GM19193 (cell line): ENCODE results near the gene TSR1.

Experiments used
- POLR2A ChIP-seq: IDR thresholded peaks from 4 replicates; pipeline ENCODE4 v1.6.1; 2011; ENCODE audit not compliant: insufficient read depth, insufficient read length; ENCODE audit errors: extremely low read depth

The TSR1 gene

DNA sequence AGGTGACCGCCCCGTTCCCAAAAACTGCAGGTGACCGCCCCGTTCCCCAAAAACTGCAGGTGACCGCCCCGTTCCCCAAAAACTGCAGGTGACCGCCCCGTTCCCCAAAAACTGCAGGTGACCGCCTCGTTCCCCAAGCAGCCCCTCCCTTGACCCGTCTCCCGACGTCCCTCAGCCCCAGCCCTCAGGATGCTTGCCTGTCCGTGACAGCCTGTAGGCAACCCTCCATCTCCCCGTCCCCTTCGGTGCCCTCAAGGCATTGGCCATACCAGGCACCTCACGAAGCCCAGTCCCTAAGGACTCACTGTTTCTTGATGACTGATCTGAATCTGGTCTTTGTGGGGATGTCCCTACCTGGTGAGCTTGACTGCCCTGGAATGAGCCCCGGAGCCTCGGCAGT is 26.2 kb upstream of the TSR1 start:
- no peak for TF ChIP-seq POLR2A

DNA sequence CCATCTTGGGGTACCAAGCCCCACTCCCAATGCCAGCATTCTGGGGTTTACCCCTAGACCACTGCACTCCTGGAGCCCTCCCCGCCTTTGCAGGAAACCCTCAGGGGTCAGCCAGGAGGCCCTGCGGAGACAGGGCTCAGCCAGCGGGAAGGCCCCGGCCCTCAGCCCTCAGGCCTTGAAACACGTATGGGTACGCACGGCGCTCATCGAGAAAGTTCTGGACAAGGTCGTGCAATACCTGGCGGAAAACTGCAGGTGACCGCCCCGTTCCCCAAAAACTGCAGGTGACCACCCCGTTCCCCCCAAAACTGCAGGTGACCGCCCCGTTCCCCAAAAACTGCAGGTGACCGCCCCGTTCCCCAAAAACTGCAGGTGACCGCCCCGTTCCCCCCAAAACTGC is 25.8 kb upstream of the TSR1 start:
- TF ChIP-seq POLR2A, result no peak

DNA sequence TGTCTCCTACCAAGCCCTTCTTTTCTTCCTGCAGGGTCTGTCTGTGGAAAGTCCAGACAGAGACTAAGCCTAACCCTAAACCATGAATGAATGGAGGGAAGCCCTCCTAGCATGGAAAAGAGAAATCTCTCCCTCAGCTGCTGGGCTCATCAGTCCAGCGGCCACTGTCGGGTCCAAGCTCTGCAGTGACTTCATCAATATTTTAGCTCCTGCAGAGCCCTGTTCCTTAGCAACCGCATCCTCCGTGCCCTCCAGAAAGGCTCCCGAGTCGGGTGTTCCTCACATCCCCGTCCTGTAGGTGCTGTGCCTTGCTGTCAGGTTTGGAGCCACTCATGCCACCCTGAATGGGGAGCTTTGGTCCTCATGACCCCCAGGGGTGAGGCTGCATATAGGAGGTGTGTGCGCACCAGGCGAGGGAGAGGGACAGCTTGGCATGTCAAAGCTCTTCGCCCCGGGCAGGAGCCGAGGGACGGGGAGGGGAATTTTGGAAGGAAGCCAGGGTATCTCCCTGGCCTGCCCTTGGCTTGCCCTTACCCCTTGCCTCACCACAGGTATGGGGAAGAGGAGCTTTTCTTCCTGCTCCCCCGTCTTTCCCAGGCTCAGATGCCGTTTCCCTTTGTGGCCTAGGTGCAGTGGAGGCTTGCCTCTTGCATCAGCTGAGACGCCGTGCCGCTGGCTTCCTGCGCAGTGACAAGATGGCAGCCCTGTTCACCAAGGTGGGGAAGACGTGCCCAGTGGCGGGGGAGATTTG is 24.9 kb upstream of the TSR1 start:
- no peak for TF ChIP-seq POLR2A

DNA sequence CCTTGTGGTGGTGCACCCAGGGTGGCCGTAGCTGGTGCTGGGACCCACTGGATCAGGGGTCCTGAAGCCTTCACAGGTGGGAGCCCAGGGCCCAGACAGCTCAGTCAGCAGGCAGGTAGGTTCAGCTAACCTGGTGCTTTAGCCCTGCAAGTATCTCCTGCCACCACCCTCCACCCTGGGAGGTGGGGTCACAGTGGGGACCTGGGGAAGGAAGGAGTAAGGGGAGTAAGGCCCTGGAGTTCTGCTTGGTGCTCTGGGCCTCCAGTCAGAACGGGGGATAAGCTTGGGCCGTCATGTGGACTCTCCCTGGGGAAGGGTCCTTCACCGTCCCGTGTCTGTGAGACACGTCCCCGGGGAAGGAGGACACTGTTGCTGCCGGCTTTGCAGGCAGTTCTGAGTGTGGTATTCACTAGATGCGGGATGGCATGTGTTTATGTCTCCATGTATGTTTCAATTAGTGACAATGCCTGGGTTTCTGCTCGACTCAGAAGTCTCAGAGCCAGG is 21.7 kb upstream of the TSR1 start:
- no peak for TF ChIP-seq POLR2A

DNA sequence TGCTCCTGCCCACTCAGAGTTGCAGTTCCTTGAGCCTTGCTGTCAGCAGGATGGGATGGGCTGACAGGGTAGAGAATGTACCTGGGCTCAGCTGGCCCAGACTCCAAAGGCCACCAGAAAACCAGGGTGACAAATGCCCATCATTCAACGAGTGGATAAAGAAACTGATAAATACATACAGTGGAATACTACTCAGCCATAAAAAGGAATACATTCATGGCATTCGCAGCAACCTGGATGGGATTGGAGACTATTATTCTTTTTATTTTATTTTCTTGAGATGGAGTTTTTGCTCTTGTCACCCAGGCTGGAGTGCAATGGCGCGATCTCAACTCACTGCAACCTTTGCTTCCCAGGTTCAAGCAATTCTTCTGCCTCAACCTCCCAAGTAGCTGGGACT is 21.0 kb upstream of the TSR1 start:
- no peak for TF ChIP-seq POLR2A

DNA sequence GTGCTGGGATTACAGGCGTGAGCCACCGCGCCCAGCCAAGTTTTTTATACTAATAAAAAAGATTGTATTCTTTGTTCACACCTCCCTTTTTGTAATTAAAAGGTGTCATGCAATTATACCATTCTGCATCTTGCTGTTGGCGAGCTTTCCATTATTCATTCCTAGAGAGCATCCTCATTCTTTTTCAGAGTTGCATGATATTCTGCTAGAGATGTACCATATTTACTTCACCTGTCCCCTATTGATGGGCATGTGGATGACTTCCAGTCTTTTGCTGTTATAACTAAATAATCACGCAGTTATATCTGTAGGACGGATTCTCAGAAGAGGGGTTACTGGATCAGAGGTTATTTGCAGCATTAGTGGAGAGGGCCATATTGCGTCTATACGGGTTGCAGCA is 18.1 kb upstream of the TSR1 start:
- TF ChIP-seq POLR2A, result no peak

DNA sequence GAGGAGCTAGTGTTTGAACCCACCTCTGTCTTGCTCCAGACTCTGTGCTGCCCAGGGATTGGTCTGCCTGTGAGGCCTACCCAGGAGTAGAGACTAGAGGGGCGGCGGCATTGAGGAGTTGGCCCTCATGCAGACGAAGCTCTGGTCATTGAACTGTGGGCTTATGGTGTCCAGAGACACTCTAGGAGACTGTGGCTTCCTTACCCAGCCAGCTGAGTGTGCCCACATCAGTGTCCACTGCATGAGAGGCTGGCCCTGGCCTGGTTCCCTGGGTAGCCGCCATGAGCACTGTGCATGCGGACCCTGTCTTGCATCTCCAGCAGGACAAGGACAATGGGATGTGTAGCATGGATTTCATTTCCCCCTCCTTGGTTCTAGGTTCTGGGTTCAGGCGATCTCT is 15.0 kb upstream of the TSR1 start:
- no peak for TF ChIP-seq POLR2A

DNA sequence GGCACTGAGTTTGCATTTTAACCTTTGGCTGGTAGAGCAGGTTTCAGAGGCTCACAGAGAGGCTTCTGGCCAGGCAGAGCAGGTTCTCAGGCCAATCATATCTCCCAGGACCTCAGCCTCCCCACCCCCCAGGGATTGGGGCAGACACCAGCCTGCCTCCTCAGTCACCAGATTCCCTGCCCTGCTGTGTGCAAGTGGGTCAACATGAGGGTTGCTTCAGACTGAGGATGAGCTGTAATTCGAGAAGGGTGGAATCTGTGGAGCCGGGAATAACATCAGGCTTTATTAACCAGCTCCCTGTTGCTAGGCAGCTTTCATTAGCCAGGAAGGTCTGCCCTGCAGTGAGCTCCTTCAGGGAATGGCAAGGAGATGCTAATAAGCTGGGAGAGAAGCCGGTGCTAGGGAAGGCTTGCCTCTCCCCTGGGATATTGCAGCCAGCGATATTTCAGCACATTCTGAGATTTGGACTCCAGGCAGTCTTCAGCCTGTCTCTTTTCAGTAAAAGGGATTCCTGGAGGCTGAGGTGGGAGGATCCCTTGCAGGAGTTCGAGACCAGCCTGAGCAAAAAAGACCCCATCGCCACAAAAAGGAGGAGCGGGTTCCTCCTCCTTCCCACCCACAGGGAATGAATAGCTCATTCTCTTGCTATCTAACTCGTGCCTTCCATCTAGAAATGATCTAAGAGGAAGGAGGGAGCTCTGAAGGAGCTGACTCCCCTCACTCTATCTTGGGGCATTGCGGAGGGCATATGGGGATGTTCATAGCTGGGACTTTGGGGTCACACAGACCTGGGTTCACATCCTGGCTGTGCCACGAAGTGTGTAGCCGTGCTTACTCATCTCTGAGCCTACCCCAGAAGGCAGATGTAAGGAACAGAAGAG is 11.8 kb upstream of the TSR1 start:
- TF ChIP-seq POLR2A, result no peak

DNA sequence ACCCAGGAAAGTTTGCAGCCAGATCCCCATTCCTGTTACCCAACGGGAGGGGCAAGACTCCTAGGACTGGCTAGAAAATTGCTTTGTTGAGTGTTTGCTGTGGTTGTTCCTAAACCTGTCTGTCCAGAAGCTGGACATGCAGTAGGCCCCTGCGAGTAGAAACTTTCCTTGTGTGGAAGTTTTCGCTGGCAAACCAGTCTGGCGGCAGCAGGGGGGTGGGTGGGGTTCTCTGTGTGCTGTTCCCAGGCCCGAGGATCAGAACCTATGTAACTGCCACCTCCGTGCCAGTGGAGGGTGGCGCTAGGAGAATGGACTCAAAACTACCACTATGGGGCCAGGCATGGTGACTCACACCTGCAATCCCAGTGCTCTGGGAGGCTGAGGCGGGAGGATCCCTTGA is 10.2 kb upstream of the TSR1 start:
- no peak for TF ChIP-seq POLR2A

DNA sequence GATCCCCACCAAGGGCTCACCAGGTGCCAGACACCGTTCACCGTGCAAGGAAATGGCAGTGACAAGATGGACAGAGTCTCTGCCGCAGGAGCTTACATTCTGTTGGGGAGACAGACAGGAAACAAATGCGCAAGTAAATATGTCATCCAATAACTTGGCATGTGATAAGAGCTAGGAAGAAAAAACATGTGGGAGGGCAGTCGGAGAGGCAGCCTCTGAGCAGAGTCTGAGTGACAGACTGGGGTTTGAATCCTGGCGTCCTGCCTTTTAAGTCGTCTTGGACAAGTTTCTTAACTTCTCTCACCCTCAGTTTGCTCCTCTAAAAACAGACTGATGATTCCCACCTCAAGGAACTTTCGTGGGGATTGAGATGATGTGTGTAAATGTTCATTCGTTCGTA is 8.3 kb upstream of the TSR1 start:
- TF ChIP-seq POLR2A, result no peak

DNA sequence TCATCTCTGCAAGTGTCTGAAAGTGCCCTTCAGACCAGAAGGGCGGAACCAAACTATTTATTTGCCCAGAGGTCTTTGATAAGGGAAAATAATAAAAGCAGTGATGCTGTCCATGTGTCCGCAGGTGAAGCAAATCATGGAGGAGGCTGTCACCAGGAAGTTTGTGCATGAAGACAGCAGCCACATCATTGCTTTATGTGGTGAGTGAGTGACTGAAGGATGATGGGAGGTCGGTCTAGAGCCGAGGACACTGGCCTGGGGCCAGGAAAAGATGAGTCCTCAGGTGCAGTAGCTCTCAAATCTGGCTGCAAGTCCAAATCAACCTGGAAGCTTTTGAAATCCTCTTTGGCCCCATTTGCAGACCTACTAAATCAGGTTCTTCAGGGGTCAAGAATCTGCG is 7.2 kb upstream of the TSR1 start:
- no peak for TF ChIP-seq POLR2A

DNA sequence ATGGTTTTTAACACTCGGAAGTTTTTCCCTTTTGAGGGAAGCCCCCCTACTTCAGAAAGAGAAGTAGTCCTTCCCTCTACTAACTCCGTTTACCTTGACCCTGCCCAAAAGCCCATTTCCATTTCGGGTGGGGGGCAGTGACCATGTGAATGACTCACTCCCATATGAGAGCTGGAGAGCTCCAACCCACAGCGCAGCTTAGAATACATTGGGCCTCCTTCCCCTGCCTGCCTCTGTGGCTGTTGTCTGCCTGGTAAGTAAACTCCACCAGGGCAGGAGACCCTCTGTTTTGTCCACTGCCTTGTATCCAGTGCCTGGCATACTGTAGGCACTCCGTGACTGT is 2.0 kb upstream of the TSR1 start:
- TF ChIP-seq POLR2A, result no peak

DNA sequence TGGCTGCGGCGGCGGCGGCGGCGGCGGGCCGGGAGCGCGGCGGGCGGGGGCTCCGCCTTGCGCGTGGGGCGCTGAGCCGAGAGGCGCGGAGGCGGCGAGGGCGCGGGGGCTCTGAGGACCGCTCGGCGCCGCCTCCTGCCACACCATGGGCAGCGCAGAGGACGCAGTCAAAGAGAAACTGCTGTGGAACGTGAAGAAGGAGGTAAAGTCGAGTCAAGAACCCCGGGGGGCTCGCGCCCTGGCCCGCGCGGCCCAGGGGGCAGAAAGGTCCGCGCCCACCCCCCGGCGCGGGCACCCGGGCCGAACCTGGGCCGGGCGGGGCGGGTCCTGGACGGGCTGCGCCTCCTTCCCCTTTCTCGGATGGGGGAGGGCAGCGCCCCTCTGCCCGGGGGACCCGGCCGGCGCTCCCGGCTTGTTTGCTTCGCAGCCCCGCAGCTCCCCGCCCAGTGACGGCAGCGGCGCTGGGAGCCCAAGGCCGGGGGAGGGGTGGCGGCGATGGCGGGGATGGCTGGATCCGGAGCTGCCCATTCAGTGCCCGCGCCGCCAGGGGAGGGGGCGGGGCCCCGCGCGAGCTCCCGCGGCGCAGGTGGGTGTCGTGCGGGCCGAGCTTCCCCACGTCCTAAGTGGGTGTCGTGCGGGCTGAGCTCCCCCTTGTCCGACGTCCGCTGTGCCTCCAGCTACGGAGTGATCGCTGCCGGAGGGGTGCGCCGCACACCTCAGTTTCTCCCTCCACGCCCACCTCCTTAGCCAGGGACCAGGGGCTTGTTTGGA is 1.5 kb upstream of the TSR1 start:
- TF ChIP-seq POLR2A, result no peak

DNA sequence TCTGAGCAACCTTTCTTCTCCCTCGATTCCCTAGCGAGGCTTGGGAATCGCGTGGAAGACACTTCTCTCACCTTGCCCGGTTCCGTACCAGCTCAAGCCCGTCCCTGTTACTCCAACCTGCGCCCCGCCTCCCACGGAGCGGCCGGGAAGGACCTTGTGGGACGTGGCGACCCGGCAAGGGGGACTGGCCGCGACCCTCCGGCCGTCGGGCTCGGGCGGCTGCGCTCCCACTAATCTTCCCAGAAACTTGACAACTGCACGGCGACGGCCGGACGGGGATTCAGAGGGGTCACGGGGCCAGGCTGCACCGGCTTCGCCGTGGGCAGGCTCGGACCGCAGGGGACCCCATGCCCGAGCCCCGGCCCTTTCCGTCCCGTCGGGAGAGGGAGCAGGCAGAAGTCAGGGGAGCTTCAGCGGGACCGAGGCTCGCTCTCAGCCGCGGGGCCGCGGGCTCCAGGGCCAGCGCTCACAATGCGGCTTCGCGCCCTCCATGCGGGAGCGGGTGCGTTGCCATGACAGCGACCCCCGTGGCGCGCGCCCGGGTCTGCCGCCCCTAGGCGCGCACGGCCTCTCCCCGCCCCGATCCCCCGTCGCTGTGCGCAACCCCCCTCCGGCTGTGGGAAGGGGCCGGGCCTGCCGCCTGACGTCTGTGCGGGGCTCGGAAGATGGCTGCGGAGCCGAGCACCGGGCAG is 741 bp upstream of the TSR1 start, which contains the start of gene SGSM2:
Gene SGSM2 (plus strand): TSS at position 650 of the 692 bp plus-strand sequence. CDS start 188 bp downstream, outside the sequence.
- peak; percentile 29 for TF ChIP-seq POLR2A
